ENCODE results near the gene PDZRN4.
"Not testable (repeated sequence)": the region's sequence is repeated elsewhere in the genome, so short reads cannot be mapped to it uniquely, and the experiment has no call there.

Gene PDZRN4

GRCh38 chr12:41213648-41214047 is 25.5 kb downstream of the PDZRN4 start:
- DNase-seq (ENCODE audit: low read depth) = no peak

- DNase-seq (ENCODE audit: low read depth) = no peak
These were observed 29.6 kb downstream of the PDZRN4 start for GRCh38 chr12:41217727-41218126.

GRCh38 chr12:41220931-41221330 is 32.8 kb downstream of the PDZRN4 start:
- DNase-seq (ENCODE audit: low read depth) = no peak

GRCh38 chr12:41221491-41221890 is 33.4 kb downstream of the PDZRN4 start:
- DNase-seq (ENCODE audit: low read depth) = no peak

GRCh38 chr12:41223600-41223999 is 35.5 kb downstream of the PDZRN4 start:
- no peak for DNase-seq (ENCODE audit: low read depth)

- no peak for DNase-seq (ENCODE audit: low read depth)
These were observed 35.9 kb downstream of the PDZRN4 start for GRCh38 chr12:41224066-41224465.

GRCh38 chr12:41225179-41225578 is 37.1 kb downstream of the PDZRN4 start:
- DNase-seq (ENCODE audit: low read depth) = no peak

- no peak for DNase-seq (ENCODE audit: low read depth)
These were observed 40.1 kb downstream of the PDZRN4 start for GRCh38 chr12:41228066-41228820.

- no peak for DNase-seq (ENCODE audit: low read depth)
These were observed 42.6 kb downstream of the PDZRN4 start for GRCh38 chr12:41230756-41231155.

- DNase-seq (ENCODE audit: low read depth) = no peak
These were observed 46.6 kb downstream of the PDZRN4 start for GRCh38 chr12:41234692-41235091.

GRCh38 chr12:41242603-41243002 is 54.5 kb downstream of the PDZRN4 start:
- no peak for DNase-seq (ENCODE audit: low read depth)

- DNase-seq (ENCODE audit: low read depth) = no peak
These were observed 60.3 kb downstream of the PDZRN4 start for GRCh38 chr12:41248391-41248790.

GRCh38 chr12:41250748-41251147 is 62.6 kb downstream of the PDZRN4 start:
- no peak for DNase-seq (ENCODE audit: low read depth)

- no peak for DNase-seq (ENCODE audit: low read depth)
These were observed 66.1 kb downstream of the PDZRN4 start for GRCh38 chr12:41254004-41254914.

- not testable (repeated sequence) for DNase-seq (ENCODE audit: low read depth)
These were observed 75.1 kb downstream of the PDZRN4 start for GRCh38 chr12:41263196-41263595.

- DNase-seq (ENCODE audit: low read depth) = no peak
These were observed 76.2 kb downstream of the PDZRN4 start for GRCh38 chr12:41264281-41264680.

GRCh38 chr12:41269056-41269455 is 80.9 kb downstream of the PDZRN4 start:
- DNase-seq (ENCODE audit: low read depth) = no peak

GRCh38 chr12:41271489-41271888 is 83.4 kb downstream of the PDZRN4 start:
- DNase-seq (ENCODE audit: low read depth) = no peak

- DNase-seq (ENCODE audit: low read depth) = no peak
These were observed 86.5 kb downstream of the PDZRN4 start for GRCh38 chr12:41274643-41275042.

- DNase-seq (ENCODE audit: low read depth) = no peak
These were observed 89.2 kb downstream of the PDZRN4 start for GRCh38 chr12:41277100-41277945.

GRCh38 chr12:41277946-41278267 is 89.8 kb downstream of the PDZRN4 start:
- DNase-seq (ENCODE audit: low read depth) = no peak

GRCh38 chr12:41280341-41281095 is 92.4 kb downstream of the PDZRN4 start:
- DNase-seq (ENCODE audit: low read depth) = not testable (repeated sequence)

Measured in activated T-helper 1 cell treated with Interleukin-2 at 50 U/mL for 16 hours (primary cell).